Mesothelial cell of epicardium (in vitro differentiated cells): ENCODE results near the gene RUNX2. TPM values are rescaled to one million over a fixed set of nuclear protein-coding genes. Genes with fewer than 3 reads are reported as not detected.

Source experiments
- DNase-seq, 2 experiments: peaks; one replicate each; pipeline ENCODE4 v3.0.0; 2021; ENCODE audit warnings: low spot score in 2 of 2; ENCODE audit not compliant: unreplicated experiment in 2 of 2
- H3K27ac Mint-ChIP-seq: 2 replicates; pipeline ENCODE4 v1.8.0; 2021; ENCODE audit warnings: mixed read lengths
- H3K27me3 Mint-ChIP-seq: 2 replicates; pipeline ENCODE4 v1.8.0; 2021; ENCODE audit warnings: low read depth, mixed read lengths
- H3K36me3 Mint-ChIP-seq: 2 replicates; pipeline ENCODE4 v1.8.0; 2021; ENCODE audit warnings: mixed read lengths
- H3K4me1 Mint-ChIP-seq: 2 replicates; pipeline ENCODE4 v1.8.0; 2021; ENCODE audit warnings: mixed read lengths
- H3K4me3 Mint-ChIP-seq: 2 replicates; pipeline ENCODE4 v1.8.0; 2021; ENCODE audit warnings: mild to moderate bottlenecking, moderate library complexity, mixed read lengths
- H3K9me3 Mint-ChIP-seq: 2 replicates; pipeline ENCODE4 v1.8.0; 2021; ENCODE audit warnings: mixed read lengths
- total RNA-seq: library from RNA; stranded (reverse); gene quantifications from 3 replicates; pipeline ENCODE4 v1.2.1, GENCODE V29; 2021
- TF ChIP-seq, protein P1 (sequence below): fragments of 200-600 bp; sonication (generic); IDR thresholded peaks from one replicate; pipeline ENCODE4 v1.5.0; 2021; ENCODE audit warnings: antibody characterized with exemption; ENCODE audit not compliant: unreplicated experiment

Gene RUNX2
- total RNA-seq, 1 donor from 2014 or later = 4.4 TPM

DNA sequence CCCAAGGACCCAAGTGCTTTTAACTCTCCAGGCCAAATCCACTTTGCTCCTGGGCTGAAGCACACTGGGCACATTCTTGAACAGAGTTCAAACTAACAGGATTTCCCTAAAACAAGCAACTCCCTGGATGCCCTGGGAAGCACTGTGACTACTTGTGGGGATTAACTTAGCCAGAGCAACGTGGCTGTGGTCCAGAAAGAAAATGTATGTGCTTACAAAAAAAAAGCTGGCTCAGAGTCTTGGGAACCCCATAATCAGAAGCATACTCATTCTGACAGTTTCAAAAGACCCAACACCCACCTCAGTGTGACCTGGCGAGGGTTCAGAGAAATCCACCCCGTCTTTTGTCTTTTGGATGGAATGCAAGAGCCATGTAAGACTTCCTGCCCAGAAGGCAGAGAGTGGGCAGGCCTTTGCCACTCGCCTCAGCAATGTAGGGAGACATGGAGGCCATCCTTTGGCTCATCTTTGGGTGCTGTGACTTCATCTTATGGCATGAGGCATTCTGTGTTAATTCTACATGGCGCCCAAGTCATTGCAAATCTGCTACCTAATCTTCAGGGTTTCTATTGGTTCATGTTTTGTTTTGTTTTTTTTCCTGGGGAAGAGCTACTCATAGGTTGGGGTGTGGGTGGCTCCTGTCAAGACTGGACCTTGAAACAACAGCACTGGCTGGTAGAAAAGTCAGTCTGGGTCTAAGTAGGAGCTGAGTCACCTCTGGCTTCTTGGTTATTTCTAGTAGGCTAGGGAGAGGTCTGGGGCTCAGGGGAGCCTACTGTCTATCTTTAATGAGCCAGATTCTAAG, 298.2 kb downstream of the RUNX2 start:
- Mint-ChIP-seq H3K27me3 (no peaks in the 10 kb centered on the region), H3K36me3 (no peaks in the 10 kb centered on the region), H3K4me3 (no peak overlapping the region), H3K4me1 (peaks cover 23% of the 10 kb centered on the region), H3K9me3 (no peaks in the 10 kb centered on the region), H3K27ac (peak overlapping the region; percentile 60)
- no peak for DNase-seq
- TF ChIP-seq, protein P1, sequence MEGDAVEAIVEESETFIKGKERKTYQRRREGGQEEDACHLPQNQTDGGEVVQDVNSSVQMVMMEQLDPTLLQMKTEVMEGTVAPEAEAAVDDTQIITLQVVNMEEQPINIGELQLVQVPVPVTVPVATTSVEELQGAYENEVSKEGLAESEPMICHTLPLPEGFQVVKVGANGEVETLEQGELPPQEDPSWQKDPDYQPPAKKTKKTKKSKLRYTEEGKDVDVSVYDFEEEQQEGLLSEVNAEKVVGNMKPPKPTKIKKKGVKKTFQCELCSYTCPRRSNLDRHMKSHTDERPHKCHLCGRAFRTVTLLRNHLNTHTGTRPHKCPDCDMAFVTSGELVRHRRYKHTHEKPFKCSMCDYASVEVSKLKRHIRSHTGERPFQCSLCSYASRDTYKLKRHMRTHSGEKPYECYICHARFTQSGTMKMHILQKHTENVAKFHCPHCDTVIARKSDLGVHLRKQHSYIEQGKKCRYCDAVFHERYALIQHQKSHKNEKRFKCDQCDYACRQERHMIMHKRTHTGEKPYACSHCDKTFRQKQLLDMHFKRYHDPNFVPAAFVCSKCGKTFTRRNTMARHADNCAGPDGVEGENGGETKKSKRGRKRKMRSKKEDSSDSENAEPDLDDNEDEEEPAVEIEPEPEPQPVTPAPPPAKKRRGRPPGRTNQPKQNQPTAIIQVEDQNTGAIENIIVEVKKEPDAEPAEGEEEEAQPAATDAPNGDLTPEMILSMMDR = no peak

DNA sequence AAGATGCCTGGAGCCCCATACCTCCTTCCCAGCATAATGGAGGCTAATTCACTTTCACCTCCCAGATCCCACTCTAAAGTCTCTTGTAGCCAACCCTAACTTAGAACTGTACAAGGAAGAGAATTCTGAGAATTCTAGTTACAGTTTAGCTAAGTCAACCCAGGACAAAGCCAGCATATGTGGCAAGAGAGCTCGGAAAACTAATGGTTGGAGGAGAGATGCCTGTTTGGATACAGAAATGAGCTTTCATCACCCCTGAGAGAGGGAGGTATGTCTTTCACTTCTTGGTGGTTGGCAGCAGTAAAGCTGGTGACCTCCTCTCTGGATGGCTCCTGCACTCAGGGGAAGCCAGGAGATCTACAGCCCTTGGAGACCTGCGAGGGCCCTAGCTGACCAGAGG, 302.2 kb downstream of the RUNX2 start:
- TF ChIP-seq, protein P1 = no peak
- H3K27ac Mint-ChIP-seq = no peak overlapping the region
- no peaks in the 10 kb centered on the region for H3K27me3 Mint-ChIP-seq
- H3K4me3 Mint-ChIP-seq = no peak overlapping the region
- H3K4me1 Mint-ChIP-seq = peaks cover 29% of the 10 kb centered on the region
- H3K9me3 Mint-ChIP-seq = no peaks in the 10 kb centered on the region
- no peak for DNase-seq
- H3K36me3 Mint-ChIP-seq = no peaks in the 10 kb centered on the region

DNA sequence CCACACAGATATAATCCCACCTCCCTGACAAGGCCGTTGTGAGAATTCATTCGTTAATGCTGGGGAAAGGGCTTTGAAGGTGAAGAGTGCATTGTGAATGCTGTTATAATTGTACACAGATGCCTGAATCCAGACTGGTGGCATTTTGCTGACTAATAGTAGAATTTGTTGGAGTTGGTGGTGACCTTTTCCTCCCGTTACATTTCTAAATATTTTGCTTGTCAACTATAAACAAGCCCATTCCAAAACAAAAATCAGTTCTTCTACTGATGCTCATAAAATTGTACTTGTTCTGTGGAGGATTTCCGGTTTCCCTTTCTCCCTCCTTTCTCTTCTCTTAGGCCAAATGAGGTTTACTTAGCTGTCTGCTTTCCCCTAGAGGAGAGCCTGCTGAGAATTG, 302.7 kb downstream of the RUNX2 start:
- Mint-ChIP-seq H3K27me3 (no peaks in the 10 kb centered on the region), H3K4me3 (no peak overlapping the region), H3K36me3 (no peaks in the 10 kb centered on the region), H3K9me3 (no peaks in the 10 kb centered on the region), H3K4me1 (peaks cover 25% of the 10 kb centered on the region), H3K27ac (no peak overlapping the region)
- TF ChIP-seq, protein P1 = no peak
- DNase-seq = no peak

DNA sequence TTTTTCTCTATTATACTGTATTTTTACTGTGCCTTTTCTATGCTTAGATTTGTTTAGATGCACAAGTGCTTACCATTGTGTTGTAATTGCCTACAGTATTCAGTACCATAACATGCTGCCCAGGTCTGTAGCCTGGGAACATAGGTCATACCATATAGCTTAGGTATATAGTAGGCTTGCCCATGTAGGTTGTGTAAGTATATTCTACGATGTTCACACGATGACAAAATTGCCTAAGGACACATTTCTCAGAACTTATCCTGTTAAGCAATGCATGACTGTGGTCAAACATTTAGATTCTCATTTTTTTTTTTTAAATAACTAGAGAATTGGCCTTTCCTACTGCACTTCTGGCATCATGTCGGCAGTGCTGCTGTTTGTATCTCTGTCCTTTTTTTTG, 303.3 kb downstream of the RUNX2 start:
- TF ChIP-seq, protein P1 = no peak
- H3K4me3 Mint-ChIP-seq = no peak overlapping the region
- H3K4me1 Mint-ChIP-seq = peaks cover 19% of the 10 kb centered on the region
- H3K27me3 Mint-ChIP-seq = no peaks in the 10 kb centered on the region
- no peak overlapping the region for H3K27ac Mint-ChIP-seq
- no peaks in the 10 kb centered on the region for H3K9me3 Mint-ChIP-seq
- no peaks in the 10 kb centered on the region for H3K36me3 Mint-ChIP-seq
- no peak for DNase-seq

DNA sequence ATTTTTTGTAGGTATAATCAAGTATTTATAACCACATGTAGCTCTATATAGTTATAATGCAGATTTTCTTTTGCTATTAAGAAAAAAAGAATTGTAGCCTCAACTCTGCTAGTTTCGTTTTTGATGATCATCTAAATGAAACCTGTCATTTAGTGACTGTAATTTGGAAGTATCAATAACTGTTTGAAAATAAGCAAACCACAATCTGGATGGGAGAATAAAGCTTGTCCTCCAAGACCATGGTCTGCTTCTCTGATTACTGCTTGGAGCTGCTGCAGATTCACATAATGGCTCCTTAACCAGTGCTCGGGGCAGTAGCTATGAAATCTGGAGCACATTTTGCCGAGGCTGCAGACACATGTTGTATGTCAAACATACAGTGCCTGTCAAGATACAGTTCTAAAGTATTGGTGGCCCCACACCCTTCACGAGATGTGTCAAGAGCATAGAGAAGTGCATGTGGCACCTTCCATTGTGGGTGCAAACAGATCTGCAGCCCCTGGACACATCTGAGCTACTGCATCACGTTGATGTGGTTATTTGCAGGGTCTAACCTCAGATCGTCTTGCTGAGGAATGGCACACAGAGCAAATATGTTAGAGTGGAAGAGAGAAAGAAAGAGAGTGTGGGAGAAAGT, 305.3 kb downstream of the RUNX2 start:
- DNase-seq = no peak
- TF ChIP-seq, protein P1 = no peak
- H3K27me3 Mint-ChIP-seq = no peaks in the 10 kb centered on the region
- peaks cover 21% of the 10 kb centered on the region for H3K4me1 Mint-ChIP-seq
- no peaks in the 10 kb centered on the region for H3K9me3 Mint-ChIP-seq
- H3K4me3 Mint-ChIP-seq = no peak overlapping the region
- no peak overlapping the region for H3K27ac Mint-ChIP-seq
- H3K36me3 Mint-ChIP-seq = no peaks in the 10 kb centered on the region
